Adipose tissue (tissue), 3 donors: Measurements from ENCODE around the gene STXBP5. TPM values are rescaled to one million over a fixed set of nuclear protein-coding genes. Genes with fewer than 3 reads are reported as not detected.
"Not testable (repeated sequence)": the region's sequence is repeated elsewhere in the genome, so short reads cannot be mapped to it uniquely, and the experiment has no call there.

Experiments used
- H3K27ac ChIP-seq: one replicate; pipeline ENCODE4 v1.5.1; 2013; ENCODE audit warnings: low read depth, low read length
- WGBS, 3 donors: extraction: QIAGEN DNeasy Blood & Tissue Kit; methylation state at CpG; one replicate each; pipeline ENCODE4 v1.1.7; 2013; 5-methylcytosine and 5-hydroxymethylcytosine counted together
- polyA plus RNA-seq, 3 donors: library from polyadenylated mRNA; stranded (reverse); fragments of 200-250 nt; gene quantifications; one replicate each; pipeline ENCODE4 v1.2.3, GENCODE V29; 2013
- donor health status: healthy with polysubstance abuse.
- donor health status: Bipolar disorder and iron deficiency.
- donor health status: healthy.

STXBP5 gene
- polyA plus RNA-seq, 3 donors = 4.4 to 8.8 (median 7.5) TPM

DNA sequence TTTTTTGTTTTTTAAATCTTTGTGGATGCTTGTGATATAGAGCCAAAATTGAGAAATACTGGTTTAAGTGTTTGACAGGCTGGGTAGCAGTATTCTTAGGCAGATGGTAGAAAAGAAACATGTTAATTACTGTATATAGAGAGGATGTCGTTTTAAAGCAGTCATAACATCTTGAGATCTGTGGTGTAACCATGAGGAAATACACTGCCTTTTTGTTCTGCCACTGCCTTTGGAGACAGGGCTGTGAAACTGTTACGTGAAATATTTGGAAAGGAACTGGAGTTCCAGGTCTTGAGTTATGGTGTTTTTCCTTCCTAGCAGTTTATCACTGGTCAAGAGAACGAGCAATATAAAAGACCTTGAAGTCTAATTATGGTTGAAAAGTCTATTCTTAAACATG, 19.5 kb downstream of the STXBP5 start:
- no peak overlapping the region for H3K27ac ChIP-seq
- 33 to 57% (median 53%) methylated on average over 3 of the region's 3 CpGs for WGBS, 3 donors

DNA sequence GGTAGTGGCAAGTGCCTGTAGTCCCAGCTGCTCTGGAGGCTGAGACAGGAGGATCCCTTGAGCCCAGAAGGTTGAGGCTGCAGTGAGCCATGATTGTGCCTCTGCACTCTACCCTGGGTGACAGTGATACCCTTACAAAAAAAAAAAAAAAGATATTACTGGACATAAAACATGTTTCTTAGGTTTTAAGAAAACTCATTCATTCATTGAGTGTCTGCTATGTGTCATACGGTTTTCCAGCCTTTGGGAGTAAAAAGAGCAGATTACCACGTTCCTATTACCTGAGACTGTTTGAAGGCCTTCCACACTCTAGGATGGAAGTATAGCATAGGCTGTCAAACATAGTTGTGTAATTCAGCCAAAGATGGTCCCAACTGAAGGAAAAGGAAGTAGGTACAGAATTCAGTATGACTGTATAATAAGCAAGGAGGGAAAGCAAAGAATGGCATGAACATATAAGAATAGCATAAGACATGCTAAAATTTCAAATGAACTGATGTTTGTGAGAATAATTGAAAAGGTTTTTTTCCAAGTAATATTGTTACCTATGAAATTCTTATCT, 22.0 kb downstream of the STXBP5 start:
- 81 to 94% (median 87%) methylated on average over 2 of the region's 2 CpGs for WGBS, 3 donors
- H3K27ac ChIP-seq = no peak overlapping the region

DNA sequence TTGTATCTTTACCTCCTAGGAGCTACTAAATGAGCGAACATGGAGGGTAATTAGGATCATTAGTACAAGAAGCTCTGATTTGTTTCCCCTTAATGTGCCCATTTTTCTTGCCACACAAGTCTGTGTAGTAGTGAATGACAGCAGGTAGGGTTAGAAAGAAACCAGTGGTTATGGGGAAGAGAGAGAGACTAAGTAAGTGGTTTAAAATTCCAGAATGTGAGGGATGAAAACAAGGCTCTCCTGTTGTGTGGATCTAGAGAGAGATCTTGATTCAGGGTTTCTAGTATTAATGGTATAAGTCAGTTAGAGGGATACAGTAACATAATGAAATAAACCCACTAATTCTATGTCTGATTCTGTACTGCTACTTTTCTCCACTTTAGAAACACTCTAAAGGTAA, 22.7 kb downstream of the STXBP5 start:
- 95 to 97% (median 95%) methylated on average over 1 of the region's 1 CpG for WGBS, 3 donors
- no peak overlapping the region for H3K27ac ChIP-seq

DNA sequence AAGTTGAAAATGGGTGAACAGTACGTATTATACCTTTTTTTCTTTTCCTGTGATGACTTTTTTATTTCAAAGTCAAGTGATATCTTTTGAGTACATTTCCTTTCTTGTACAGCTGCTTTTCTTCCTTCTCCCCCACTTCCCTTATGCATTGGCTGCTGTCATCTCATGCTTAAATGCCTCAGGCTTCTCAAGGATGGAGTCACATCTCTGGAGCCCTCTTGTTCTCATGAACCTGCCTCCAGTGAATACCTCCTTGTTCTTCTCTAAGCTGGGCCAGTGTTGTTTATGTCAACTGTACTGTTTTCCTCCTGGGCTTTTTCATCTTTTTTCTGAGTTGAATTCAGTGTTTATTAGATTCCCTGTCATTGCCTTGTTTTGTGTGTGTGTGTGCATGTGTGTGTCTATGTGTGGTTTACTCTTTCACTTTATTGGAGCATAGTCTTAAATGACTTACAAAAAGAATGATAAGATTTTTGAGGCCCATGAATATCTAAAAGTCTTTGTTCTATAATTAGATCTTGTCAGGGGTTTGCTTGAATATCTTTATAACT, 23.6 kb downstream of the STXBP5 start:
- 66 to 85% (median 74%) methylated on average over 1 of the region's 1 CpG for whole genome bisulfite sequencing, 3 donors

DNA sequence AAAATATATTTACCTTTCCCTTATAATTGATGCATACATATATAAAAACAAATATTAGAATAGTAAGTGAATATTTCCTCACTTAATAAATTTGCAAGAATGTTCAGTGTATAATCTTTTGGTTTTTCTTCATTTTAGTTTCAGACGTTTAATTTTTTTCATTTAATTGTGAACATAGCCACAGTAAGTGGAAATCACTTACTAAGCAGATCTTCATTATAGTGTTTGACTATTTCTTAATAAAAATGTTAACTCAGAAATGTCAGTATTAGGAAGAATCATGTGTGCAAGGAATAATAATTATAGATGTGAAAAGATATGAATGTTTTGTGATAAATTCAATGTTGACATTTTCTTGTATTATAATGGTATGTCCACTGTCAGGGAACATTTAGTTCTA, 27.4 kb downstream of the STXBP5 start:
- 64 to 79% (median 79%) methylated on average over 1 of the region's 1 CpG for WGBS, 3 donors
- no peak overlapping the region for H3K27ac ChIP-seq

More for the DNA sequence above, 23.6 kb downstream of the STXBP5 start:
- H3K27ac ChIP-seq = no peak overlapping the region

DNA sequence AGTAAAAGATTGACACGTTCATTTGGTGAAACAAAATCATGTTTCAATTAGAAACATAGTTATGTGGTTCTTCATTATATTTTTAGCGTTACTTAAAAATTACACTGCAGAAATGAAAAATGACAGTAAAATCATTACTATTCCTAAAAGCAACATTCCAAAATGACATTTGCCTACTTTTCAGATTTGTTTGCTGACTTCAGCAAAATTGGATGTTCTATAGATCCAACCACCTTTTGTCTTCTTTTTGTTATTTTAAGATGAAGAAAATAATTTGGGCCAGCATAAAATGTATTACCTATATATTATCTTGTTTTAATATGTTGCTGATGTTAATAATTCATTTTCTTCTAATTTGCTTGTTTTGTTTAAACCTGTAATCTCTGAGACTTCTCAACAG, 30.5 kb downstream of the STXBP5 start:
- no peak overlapping the region for H3K27ac ChIP-seq
- 81 to 97% (median 97%) methylated on average over 2 of the region's 2 CpGs for WGBS, 3 donors

DNA sequence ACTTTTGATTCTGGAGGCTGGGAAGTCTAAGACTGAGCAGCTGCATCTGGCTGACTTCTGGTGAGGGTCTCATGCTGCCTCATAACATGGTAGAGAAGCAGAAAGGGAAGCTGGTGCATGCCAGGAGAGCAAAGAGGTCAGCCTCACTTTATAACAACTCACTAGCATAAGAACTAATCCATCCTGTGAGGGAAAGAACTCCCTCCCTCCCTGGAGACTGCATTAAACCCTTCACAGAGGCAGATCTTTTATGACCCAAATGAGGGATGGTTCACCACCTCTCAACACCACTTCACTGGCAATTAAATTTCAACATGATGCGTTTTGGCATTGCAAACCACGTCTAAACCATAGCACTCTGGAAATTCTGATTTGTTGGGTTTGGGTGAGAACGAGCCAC, 33.9 kb downstream of the STXBP5 start:
- WGBS, 3 donors = 82 to 90% (median 87%) methylated on average over 3 of the region's 3 CpGs
- no peak overlapping the region for H3K27ac ChIP-seq

DNA sequence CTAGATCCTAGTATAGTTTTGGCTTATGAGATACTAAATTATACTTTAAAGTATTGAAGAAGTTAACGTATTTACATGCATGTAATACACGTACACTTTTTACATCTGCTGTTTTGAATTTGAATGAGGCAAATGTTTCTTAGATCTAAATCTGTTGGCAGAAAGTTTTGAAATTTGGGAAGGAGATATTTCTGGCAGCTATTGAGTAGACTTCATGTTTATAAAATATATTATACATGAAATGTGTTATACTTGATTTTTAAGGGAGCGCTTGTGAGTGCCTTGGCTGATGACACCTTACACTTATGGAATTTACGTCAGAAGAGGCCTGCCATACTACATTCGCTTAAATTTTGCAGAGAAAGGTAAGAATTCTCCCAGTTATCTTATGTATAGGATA, 34.7 kb downstream of the STXBP5 start:
- no peak overlapping the region for H3K27ac ChIP-seq
- 95 to 99% (median 96%) methylated on average over 5 of the region's 5 CpGs for WGBS, 3 donors

DNA sequence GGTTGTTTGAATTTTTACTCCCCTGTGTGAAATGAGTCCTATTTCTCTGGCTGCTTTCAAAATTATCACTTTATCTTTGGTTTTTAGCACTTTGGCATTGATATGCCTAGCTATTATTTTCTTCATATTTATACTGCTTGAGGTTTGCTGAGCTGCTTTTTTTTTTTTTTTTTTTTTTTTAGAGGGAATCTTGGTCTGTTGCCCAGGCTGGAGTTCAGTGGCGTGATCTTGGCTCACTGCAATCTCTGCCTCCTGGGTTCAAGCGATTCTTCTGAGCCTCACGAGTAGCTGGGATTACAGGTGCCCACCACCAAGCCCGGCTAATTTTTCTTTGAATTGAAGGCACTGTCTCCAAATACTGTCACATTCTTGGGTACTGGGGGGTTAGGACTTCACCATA, 40.6 kb downstream of the STXBP5 start:
- H3K27ac ChIP-seq = no peak overlapping the region
- WGBS, 3 donors = 38 to 66% (median 50%) methylated on average over 4 of the region's 4 CpGs

DNA sequence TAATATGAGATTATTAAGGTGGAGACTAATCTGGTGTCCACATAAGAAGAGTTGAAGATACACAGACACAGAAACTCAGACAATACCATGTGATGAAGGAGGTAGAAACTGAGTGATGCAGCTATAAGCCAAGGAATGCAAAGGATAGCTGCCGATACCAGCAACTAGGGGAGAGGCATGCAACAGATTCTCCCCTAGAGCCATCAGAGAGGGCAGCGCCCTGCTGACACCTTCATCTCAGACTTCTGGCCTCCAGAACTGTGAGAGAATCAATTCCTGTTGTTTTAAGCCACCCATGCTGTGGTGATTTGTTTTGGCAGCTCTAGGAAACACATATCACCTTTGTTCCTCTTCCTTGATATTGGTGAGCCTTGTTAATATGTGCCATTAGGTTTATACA, 41.5 kb downstream of the STXBP5 start:
- 96 to 97% (median 97%) methylated on average over 2 of the region's 2 CpGs for WGBS, 3 donors
- no peak overlapping the region for H3K27ac ChIP-seq

DNA sequence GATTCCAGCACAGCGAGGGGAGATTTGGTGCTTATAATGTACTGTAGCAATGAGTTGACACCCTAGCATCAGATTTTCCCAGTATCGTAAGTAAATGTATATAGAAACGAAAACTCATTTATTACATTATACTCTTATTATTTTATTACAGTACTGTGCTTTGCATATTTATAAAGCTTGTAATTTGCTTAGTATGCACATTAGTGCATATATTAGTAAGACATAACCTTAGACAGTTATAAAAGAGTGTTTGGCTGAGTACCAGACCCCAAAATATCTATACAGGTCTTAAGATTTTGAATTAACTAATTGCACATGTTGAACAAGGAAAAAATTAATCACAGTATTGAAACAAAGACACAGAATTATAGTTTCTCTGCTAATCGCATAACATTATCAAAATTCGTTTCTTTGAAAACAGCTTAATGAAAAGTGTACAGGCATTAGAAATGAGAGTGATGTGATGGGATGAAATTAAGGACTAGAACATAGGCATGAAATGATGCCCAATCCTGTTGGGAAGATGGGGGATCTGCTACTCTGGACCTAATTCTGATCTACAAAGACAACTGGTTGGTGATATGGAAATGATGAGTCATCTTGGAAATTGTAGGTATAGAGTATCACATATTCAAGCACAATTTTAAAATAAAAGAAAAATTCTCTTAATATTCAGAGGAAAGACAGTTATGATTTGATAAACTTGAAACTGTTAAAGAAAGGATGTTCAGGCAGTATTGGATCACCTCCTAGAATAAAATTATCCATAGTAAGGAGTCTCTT, 42.8 kb downstream of the STXBP5 start:
- WGBS, 3 donors = 96 to 98% (median 96%) methylated on average over 5 of the region's 5 CpGs
- H3K27ac ChIP-seq = no peak overlapping the region

DNA sequence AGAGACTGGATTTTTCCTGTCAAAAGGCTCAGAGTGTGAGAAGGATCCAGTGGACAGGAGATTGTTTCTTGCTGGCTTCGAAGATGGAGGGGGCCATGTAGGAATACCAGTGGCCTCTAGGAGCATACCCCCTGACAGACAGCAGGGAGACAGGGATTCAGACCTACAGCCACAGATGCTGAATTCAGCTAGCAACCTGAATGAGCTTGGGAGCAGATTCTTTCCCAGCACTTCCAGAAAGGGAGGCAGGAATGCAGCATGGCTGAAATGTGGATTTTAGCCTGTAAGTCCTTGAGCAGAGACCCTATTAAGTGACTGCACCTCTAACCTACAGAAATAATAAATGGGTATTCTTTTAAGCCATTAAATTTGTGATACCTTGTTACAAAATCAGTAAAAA, 44.6 kb downstream of the STXBP5 start:
- no peak overlapping the region for H3K27ac ChIP-seq
- 94 to 100% (median 96%) methylated on average over 1 of the region's 1 CpG for WGBS, 3 donors

DNA sequence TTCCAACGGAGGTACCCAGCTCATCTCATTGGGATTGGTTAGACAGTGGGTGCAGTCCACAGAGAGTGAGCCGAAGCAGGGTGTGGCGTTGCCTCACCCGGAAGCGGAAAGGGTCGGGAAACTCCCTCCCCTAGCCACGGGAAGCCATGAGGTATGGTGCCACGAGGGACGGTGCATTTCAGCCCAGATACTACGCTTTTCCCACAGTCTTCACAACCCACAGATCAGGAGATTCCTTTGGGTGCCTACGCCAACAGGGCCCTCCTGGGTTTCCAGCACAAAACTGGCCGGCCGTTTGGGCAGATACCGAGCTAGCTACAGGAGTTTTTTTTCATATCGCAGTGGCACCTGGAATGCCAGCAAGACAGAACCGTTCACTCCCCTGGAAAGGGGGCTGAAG, 46.9 kb downstream of the STXBP5 start:
- WGBS, 3 donors = 96 to 99% (median 98%) methylated on average over 16 of the region's 16 CpGs
- no peak overlapping the region for H3K27ac ChIP-seq

DNA sequence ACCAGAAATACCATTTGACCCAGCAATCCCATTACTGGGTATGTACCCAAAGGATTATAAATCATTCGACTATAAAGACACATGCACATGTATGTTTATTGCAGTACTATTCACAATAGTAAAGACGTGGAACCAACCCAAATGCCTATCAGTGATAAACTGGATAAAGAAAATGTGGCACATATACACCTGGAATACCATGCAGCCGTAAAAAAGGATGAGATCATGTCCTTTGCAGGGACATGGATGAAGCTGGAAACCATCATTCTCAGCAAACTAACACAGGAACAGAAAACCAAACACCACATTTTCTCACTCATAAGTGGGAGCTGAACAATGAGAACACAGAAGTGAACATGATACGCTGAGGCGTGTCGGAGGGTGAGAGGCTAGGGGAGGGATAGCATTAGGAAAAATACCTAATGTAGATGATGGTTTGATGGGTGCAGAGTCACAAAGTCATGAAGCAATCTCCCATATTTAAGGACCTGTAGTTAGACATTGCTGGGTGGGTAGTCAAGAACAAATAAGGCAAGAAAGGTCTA, 50.8 kb downstream of the STXBP5 start:
- not testable (repeated sequence) for H3K27ac ChIP-seq
- 91 to 98% (median 97%) methylated on average over 6 of the region's 6 CpGs for WGBS, 3 donors

DNA sequence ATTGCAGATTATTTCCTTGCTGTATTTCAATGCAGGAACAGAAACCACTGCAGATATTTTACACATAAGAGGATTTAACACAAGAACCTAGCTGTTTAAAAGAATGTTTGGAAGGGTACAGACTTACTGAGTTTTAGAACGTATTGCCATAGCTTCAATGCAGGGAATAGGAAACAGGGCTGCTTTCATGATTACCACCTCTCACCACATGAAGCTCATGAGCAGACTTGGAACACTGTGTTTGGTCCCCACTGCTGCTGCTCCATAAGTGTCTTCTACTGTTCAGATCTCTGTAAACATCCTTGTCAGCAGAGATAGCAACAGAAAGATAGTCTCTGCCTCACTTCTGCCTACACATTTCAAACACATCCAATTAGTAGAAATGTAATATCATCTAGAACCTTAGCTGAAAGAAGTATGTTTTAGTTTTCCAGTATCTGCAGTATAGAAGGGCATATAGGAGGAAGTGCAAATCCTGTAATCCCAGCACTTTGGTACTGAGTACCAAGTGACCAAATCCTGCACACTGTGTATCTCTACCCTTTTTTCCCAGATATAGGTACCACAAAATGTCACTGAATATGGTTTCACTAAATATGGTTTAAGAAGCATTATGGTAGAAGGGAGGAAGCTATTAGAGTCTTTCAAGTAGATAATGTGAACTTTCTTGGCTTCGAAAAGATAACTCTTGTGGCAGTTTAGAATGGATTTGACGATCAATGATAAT, 51.9 kb downstream of the STXBP5 start:
- 92 to 96% (median 95%) methylated on average over 3 of the region's 3 CpGs for WGBS, 3 donors
- H3K27ac ChIP-seq = no peak overlapping the region

DNA sequence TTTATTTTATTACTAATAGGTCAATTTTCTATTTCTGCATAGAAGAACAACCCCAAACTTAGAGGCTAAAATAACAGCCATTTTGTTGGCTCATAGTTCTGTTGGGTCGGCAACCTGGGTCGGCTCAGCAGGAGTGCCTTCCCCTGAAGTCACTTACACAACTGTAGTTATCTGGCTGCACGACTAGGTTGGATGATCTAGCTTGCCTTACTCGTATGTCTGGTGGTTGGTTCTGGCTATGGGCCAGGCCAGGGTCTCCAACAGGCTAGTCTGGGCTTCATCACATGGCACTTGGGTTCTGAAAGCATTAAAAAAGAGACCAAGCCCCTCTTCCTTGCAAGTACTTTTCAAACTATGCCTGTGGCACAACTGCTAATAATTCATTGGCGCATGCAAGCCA, 53.5 kb downstream of the STXBP5 start:
- H3K27ac ChIP-seq = no peak overlapping the region
- WGBS, 3 donors = 82 to 93% (median 88%) methylated on average over 5 of the region's 5 CpGs

DNA sequence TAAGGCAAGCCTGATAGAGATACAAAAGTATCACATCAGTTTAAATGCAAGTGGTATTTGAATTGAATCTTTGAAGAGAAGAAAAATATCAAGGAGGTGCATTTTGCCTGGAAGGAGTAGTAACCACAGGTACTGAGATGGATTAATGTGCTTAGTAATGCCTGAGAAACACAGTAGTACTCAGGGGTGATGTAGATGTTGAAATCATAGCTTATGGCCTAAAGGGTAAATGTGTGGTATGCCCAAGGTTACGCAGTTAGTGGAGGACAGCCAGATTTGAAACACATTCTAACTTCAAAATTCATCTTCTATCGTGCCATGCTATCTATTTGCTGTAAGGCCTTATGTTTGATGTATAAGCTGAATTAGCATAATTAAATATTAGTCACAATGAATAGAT, 55.9 kb downstream of the STXBP5 start:
- H3K27ac ChIP-seq = no peak overlapping the region
- 74 to 96% (median 96%) methylated on average over 2 of the region's 2 CpGs for WGBS, 3 donors

DNA sequence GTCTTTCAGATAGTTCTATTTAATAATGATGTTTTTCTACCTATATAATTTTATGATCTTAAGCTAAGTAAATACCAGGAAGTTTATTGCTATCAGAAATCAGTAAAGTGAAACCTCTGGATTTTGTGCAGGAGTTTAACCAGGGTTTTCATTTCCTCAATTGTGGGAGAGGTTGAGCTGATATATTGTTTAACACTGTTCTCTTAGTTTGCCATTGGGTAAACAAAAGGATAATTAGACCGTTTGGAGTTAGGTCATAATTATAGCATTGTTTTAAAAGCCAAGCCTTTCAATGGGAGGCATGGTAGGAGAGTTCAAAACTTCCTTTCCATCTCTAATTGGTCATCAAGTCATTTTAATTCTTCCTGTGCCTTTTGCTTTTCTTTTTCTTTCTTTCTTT, 58.7 kb downstream of the STXBP5 start:
- 24 to 42% (median 37%) methylated on average over 1 of the region's 1 CpG for WGBS, 3 donors

DNA sequence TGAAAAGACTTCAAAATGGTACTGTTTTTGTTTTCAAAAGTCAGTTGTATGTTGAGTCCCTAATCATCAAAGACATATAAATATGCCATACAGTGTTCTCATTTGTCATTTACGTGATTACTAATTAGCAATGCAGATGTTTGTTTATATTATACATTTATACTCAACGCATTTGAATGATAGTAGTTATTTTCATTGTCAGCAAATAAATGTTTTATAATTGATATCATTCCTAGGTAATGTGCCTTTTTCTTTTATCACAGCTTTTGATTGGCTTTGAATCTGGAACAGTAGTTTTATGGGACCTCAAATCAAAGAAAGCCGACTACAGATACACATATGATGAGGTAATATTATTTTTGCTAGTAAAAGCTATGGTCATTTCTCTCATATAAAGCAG, 62.6 kb downstream of the STXBP5 start:
- WGBS, 3 donors = 93 to 97% (median 94%) methylated on average over 3 of the region's 3 CpGs
- H3K27ac ChIP-seq = no peak overlapping the region

More for the DNA sequence above, 58.7 kb downstream of the STXBP5 start:
- no peak overlapping the region for H3K27ac ChIP-seq
